ENCODE measurements around the gene SPEM1.

DNA sequence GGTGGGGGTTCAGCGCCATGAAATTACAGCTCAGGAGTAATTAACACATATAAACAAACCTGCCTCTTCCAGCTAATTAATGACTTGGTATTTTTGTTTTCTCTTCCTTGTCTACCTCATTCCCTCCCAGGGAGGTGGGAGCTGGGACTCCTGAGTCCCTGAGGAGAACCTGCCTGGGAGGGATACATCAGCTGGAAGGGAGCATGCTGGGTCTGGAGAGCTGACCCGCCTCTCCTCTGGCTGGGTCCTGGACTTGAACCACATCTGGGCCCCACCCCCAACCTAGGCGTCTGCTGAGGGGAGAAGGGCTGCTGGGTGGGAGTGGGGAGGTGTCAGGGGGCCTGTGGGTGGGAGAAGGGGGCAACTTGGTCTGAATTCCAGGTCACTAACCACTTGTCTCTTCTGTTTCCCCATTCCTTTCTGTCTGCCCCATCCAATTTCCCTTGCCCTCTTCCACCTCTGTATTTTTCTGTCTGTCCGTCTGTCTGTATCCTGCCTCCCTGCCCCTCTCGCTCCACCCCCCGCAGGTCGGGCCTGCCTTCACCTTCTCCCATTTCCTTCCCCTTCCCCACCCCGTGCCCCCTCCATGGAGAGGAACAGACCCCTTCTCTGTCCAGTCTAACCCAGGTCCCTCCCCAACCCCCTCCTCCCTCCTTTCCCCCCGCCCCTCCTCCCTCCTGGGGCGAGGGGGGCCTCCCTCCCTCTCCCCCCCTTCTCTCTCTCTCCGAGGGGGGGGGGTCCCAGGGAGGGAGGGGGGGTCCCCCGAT is 12.5 kb upstream of the SPEM1 start, which contains the start of gene NLGN2:
- TF ChIP-seq POLR2A (IDR thresholded peaks at IDR 0.05) = no peak
- no peak for TF ChIP-seq CTCF (IDR thresholded peaks at IDR 0.05)

Measured in prostate gland (tissue), 2 donors.